HG03457 (cell line): ENCODE data around the gene NNMT.

Experiments used
- ATAC-seq: cut with Tn5 transposase; IDR thresholded peaks from one replicate; pipeline ENCODE4 v1.9.1; 2021; ENCODE audit warnings: moderate number of reproducible peaks; ENCODE audit not compliant: unreplicated experiment

The NNMT gene

DNA sequence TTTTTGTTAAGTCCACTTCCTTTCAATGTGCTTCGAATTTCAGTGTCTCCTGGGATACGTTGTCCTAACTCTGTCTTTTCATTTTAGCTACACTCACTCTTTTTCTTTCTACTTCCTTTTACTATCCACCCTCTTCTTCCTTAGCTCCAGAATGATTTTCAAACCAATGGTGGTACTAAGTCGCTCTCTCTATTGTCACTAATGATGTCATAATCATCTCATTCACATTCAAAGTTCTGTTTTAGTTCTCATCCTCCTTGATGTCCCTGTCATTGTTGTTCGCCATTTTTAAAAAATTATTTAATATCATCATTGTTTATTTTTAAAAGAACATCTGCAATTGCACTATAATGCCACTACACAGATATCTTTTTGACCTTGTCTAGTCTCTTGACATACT, 47.3 kb downstream of the NNMT start:
- no peak for ATAC-seq

GRCh38 chr11:114344494-114344893, 48.3 kb downstream of the NNMT start:
- no peak for ATAC-seq

DNA sequence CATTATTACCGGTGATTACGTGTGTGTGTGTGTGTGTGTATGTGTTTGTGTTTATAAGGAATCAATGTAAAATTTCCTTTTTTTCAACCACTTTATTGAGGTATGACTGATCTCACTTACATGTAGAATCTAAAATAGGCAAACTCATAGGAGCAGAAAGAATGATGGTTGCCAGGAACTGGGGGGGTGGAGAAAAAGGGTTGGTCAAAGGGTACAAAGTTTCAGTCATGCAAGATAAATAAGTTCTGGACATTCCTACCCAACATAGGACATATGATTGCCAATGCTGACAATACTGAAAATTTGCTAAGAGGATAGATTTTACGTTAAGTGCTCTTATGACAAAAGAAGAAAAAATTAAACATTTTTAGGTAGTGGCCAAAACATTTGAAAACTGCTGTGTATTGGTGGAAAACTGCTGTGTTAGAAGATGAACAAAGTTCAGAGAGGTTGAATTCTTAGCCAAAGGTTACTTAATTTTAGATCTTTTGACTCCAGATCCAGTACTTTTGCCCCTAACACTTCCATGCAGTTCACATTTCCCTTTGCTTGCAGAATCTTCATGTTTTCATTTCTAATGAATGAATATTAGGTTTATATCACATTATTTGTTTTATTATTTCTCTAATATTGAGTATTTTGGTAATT, 49.5 kb downstream of the NNMT start:
- ATAC-seq: no peak

DNA sequence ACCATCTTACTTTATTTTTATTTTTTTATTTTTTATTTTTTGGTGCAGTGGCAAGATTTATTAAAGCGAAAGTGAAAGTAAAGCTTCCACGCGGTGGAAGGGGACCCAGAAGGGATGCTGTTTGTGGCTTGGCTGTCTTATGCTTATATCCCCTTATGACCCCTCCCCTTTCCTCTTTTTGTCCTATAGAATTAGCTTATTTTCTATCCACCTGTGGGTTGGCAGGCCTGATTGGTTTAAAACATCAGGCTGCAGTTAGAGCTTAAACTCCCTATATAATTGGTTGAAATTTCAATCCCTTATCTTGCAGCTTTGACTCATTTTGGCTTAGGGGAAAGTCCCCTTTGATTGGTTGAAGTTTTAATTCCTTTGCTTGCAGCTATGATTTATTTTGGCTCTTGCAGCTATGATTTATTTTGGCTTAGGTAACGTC, 50.5 kb downstream of the NNMT start:
- no peak for ATAC-seq

DNA sequence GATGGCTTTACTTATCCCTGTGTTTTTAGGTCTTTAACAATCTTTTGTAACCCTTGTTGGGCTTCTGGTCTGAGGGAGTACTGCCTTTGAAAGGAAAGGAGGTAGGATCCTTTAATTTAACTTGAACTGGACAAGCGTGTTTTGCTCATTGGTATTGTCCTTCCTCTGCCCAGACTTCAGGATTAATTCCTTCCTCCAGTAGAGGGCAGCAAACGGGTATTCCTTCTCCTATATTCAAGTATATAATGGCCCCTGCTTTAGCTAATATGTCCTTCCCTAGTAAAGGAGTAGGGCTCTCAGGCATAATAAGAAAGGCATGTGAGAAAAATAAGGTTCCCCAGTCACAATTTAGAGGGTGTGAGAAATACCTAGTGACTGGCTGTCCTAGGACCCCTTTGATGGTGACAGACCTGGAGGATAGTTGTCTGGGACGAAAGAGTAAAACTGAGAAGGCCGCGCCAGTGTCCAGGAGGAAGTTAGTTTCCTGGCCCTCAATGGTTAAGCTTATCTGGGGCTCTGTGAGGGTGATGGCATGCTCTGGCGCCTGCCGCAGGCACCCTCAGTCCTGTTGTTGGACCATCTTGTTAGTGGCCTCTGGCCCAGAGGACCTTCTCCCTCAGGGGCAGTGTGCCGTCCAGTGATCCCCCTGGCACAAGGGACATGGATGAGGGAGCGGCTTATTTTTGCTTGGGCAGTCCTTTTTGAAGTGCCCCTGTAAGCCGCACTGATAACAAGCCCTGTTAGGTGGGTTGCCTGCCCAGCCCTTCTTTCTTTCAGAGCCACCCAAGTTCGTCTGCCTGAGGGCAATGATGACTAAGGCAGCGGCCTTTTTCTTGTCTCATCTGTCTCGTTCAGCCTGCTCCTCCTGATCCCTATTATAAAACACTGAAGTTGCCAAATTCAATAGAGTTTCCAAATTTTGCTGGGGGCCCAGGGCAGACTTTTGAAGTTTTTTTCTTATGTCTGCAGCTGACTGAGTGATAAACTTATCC, 52.3 kb downstream of the NNMT start:
- ATAC-seq: no peak

- ATAC-seq: no peak
These were observed 53.8 kb downstream of the NNMT start for GRCh38 chr11:114350022-114350421.

GRCh38 chr11:114353443-114353842, 57.2 kb downstream of the NNMT start:
- no peak for ATAC-seq

DNA sequence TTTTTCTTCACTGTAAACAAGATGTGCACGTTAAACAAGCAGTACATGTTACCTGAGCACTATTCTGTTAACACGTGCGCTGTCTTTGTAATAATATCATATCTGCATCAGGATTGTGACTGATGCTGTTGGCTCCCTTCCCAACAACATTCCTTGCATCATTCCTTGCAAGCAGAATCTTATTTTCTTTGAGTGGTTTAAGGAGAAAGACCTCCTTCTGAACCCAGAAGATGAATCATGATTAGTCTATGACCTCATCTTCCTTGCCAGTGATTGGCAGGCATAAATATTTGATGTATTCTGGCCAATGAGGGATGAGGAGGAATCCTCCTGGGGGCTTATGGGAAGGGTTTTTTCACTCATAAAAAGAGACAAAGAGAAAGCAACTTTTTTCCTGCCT, 57.9 kb downstream of the NNMT start:
- no peak for ATAC-seq

GRCh38 chr11:114358716-114359115, 62.5 kb downstream of the NNMT start:
- ATAC-seq: no peak

DNA sequence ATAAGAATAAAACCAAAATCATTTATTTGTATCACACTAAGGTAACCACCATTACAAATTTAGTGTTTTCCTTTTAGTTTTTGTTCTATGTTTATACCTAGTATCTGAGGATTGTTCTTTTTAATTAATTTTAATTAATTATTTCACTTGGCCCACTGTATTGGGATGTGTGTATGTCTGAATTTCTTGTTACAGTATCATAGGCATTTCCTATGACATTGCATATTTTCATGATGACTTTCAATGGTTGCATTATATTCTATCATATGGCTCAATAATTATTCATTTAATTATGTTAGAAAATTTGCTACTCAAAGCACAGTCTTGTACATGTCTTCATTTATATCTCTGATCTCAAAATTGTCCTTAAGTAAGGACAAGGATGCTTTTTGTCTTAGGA, 63.1 kb downstream of the NNMT start:
- ATAC-seq: no peak

DNA sequence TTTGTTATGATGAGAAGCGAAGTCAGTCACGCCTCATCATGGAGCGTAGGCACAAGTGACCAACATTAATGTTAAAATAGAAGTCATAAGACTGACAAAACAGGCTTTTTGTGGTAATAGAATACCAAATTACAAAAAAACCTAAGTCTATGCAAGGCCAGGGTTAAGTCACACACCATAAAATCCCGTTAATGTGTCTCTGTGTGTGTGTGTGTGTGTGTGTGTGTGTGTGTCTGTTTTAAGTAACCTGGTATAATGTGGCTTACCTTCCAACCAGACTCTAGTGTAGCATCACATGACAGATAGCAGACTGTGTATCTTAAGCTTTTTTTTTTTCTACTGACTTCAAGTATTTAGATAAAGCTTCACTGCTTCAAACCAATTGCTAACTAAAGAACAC, 66.1 kb downstream of the NNMT start:
- ATAC-seq: no peak

DNA sequence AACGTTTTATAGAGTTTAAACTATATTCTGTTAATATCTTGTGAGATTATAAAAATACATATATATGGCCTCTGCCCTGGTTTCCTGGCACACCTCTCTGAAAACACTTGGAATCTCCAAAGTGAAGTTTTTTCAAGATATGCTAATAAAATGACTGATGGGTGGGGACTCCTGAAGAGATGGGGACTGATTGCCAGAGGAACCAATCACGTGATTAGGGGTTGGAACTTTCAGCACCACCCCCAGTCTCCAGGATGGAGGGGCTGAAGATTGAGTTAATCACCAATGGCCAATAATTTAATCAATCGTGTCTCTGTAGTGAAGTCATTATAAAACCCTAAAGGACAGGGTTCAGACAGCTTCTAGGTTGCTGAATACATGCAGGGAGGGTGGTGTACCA, 66.8 kb downstream of the NNMT start:
- no peak for ATAC-seq
